ENCODE results near the gene USP3. TPM values are rescaled to one million over a fixed set of nuclear protein-coding genes. Genes with fewer than 3 reads are reported as not detected.

The USP3 gene
- total and polyA plus RNA-seq, 9 of the 15 experiments (the other 6 are each of a cell fraction or from before 2014, with no cell fraction given), result 17.3 to 54.3 (median 34.8) TPM

- in situ Hi-C loops (cut with MboI), result no loop called here
- no TSS peak for BruUV-seq (replicated peaks)
- intact Hi-C loops (cut with micrococcal nuclease), result no loop called here
Observed at GRCh38 chr15:63588826-63589225, 84.4 kb downstream of the USP3 start.

More at GRCh38 chr15:63588826-63589225, 84.4 kb downstream of the USP3 start:
- Histone ChIP-seq H4K20me1 (replicated peaks; ENCODE audit: control insufficient read depth, insufficient read depth, low read length) (no peaks in the 10 kb centered on the region), H3K9me1 (ENCODE audit: control insufficient read depth, insufficient read depth, low read length) (no peaks in the 10 kb centered on the region), H3K27ac (ENCODE audit: extremely low read depth, low read depth, low read length) (no peak overlapping the region), H2AFZ (ENCODE audit: low read depth, low read length) (no peak overlapping the region), H3K9me3 (replicated peaks; ENCODE audit: control insufficient read depth, insufficient read depth, low read depth, low read length) (no peaks in the 10 kb centered on the region), H3K4me2 (ENCODE audit: insufficient read depth, low read length) (no peak overlapping the region), H3K36me3 (ENCODE audit: control insufficient read depth, insufficient read depth, low read length) (peaks cover 80% of the 10 kb centered on the region), H3K4me3 (no peak overlapping the region), H3K79me2 (ENCODE audit: control insufficient read depth, insufficient read depth, low read length) (no peaks in the 10 kb centered on the region), H3K4me1 (replicated peaks in 1 of 2; ENCODE audit: control insufficient read depth in 2 of 2, insufficient read depth in 2 of 2, low read length in 2 of 2) (no peaks in the 10 kb centered on the region), H3K27me3 (ENCODE audit: control insufficient read depth in 2 of 2, insufficient read depth in 2 of 2, low read length in 2 of 2) (no peaks in the 10 kb centered on the region), H3K9ac (ENCODE audit: insufficient read depth in 1 of 2, low read depth in 2 of 2, low read length in 2 of 2) (no peak overlapping the region)
- FAIRE-seq (peak; percentile 66), DNase-seq (ENCODE audit: extremely low read depth in 1 of 4, low spot score in 3 of 4) (no peak), ATAC-seq (no peak; the same call in 2 of the 3 replicates)
- CTCF ChIA-PET (ENCODE audit: low intra/inter-chr PET ratio), result no interaction called here
- WGBS (ENCODE audit: insufficient coverage, low coverage, missing lambda C conversion rate), result 94% methylated on average over 6 of the region's 6 CpGs
- POLR2A ChIA-PET, result interaction anchor here (0.6 to 2.4 kb wide), 4 partner anchors 9 to 602 kb away, joined by 3 to 7 read pairs (median 4); no protein-coding TSS in a partner anchor
- TF ChIP-seq USF1 (CRISPR knock-in tag; IDR thresholded peaks at IDR 0.05) (no peak), SMARCE1 (IDR thresholded peaks at IDR 0.05) (no peak), SOX6 (IDR thresholded peaks at IDR 0.05) (no peak), NONO (IDR thresholded peaks at IDR 0.05; ENCODE audit: low read depth in 2 of 2, low read length in 1 of 2) (no peak), NFATC3 (IDR thresholded peaks at IDR 0.05) (no peak), CHD2 (IDR thresholded peaks at IDR 0.05; ENCODE audit: low read depth, low read length) (no peak), CLOCK (CRISPR knock-in tag; IDR thresholded peaks at IDR 0.05; ENCODE audit: borderline replicate concordance) (no peak), SMARCA4 (IDR thresholded peaks at IDR 0.05) (no peak), ZNF143 (CRISPR knock-in tag; IDR thresholded peaks at IDR 0.05) (no peak), PML (IDR thresholded peaks at IDR 0.05; ENCODE audit: low read length) (no peak), JUN (IDR thresholded peaks at IDR 0.05; ENCODE audit: borderline replicate concordance, low read depth, low read length) (no peak), JUN (CRISPR knock-in tag; IDR thresholded peaks at IDR 0.05; ENCODE audit: borderline replicate concordance) (no peak), ZNF444 (CRISPR knock-in tag; IDR thresholded peaks at IDR 0.05) (no peak), ZNF766 (CRISPR knock-in tag; conservative IDR thresholded peaks at IDR 0.05) (no peak), PHF8 (IDR thresholded peaks at IDR 0.05; ENCODE audit: borderline replicate concordance, low read length) (no peak), NCOA1 (IDR thresholded peaks at IDR 0.05; ENCODE audit: low read depth) (no peak), DPF2 (IDR thresholded peaks at IDR 0.05) (no peak)

All from K562 (cell line).